HepG2 (cell line): ENCODE measurements around the gene POLDIP3.

ENCODE experiments used
- CTCF ChIP-seq: sonication (generic); formaldehyde crosslinking; IDR thresholded peaks from 2 replicates; pipeline ENCODE4 v1.5.0; 2020; ENCODE audit warnings: mild to moderate bottlenecking, missing genetic modification reagents, moderate library complexity
- EZH2 ChIP-seq: conservative IDR thresholded peaks from 2 replicates; pipeline ENCODE4 v1.6.1; 2012; ENCODE audit warnings: mild to moderate bottlenecking, low read depth, low read length, moderate library complexity
- NFYB ChIP-seq: sonication (generic); formaldehyde crosslinking; IDR thresholded peaks from 2 replicates; pipeline ENCODE4 v1.4.0; 2020; ENCODE audit warnings: missing genetic modification reagents
- POLR2A ChIP-seq, 2 experiments: IDR thresholded peaks; 2 replicates each; pipeline ENCODE4 v1.6.1; 2011; ENCODE audit warnings: low read depth in 2 of 2, low read length in 2 of 2, mild to moderate bottlenecking in 1 of 2, moderate library complexity in 1 of 2; ENCODE audit not compliant: insufficient read depth in 1 of 2
- POLR2AphosphoS2 ChIP-seq: IDR thresholded peaks from 2 replicates; pipeline ENCODE4 v1.6.1; 2011; ENCODE audit warnings: low read depth, low read length, improper control_type of control experiment
- TSC22D2 ChIP-seq: sonication (generic); formaldehyde crosslinking; IDR thresholded peaks from 2 replicates; pipeline ENCODE4 v1.5.1; 2020; ENCODE audit warnings: missing genetic modification reagents, mild to moderate bottlenecking, borderline replicate concordance
- ZMYM2 ChIP-seq: sonication (generic); formaldehyde crosslinking; IDR thresholded peaks from 2 replicates; pipeline ENCODE4 v1.8.0; 2022; ENCODE audit warnings: mild to moderate bottlenecking, missing genetic modification reagents
- ZNF678 ChIP-seq: sonication (generic); formaldehyde crosslinking; IDR thresholded peaks from 2 replicates; pipeline ENCODE4 v1.4.0; 2020; ENCODE audit warnings: mild to moderate bottlenecking, missing genetic modification reagents
- ZZZ3 ChIP-seq: sonication (generic); formaldehyde crosslinking; IDR thresholded peaks from 2 replicates; pipeline ENCODE4 v1.4.0; 2020; ENCODE audit warnings: missing genetic modification reagents, mild to moderate bottlenecking, borderline replicate concordance

GRCh38 chr22:42625416-42625815 lies 10.7 kb upstream of the POLDIP3 start:
- TF ChIP-seq ZMYM2 (CRISPR knock-in tag) (no peak), NFYB (no peak), CTCF (CRISPR knock-in tag) (no peak), POLR2AphosphoS2 (no peak), ZNF678 (CRISPR knock-in tag) (no peak), ZZZ3 (CRISPR knock-in tag) (no peak), TSC22D2 (CRISPR knock-in tag) (no peak), EZH2 (no peak), POLR2A (IDR thresholded peaks at IDR 0.05; ENCODE audit: insufficient read depth in 1 of 2, low read depth in 2 of 2, low read length in 2 of 2) (no peak)
